HepG2 (cell line): Measurements from ENCODE around the gene CRISPLD2. TPM values are rescaled to one million over a fixed set of nuclear protein-coding genes. Genes with fewer than 3 reads are reported as not detected.

Experiments
- ATAC-seq: fragments of 200-7000 bp; cut with Tn5 transposase; 3 replicates; pipeline ENCODE4 v1.9.1; 2020; ENCODE audit warnings: mild to moderate bottlenecking, moderate library complexity
- BruUV-seq: library from RNA; stranded (reverse); fragments of 400-500 nt; replicated peaks from 2 replicates; lab custom pipeline; 2021; lab: Mats Ljungman, UMichigan
- CTCF ChIA-PET: fragments of 300-600 bp; formaldehyde crosslinking; extraction: SDS; loops from one replicate; lab custom pipeline; 2021; ENCODE audit warnings: low total read pairs, inconsistent platforms, low intra/inter-chr PET ratio; lab: Yijun Ruan, JAX
- POLR2A ChIA-PET: fragments of 350-600 bp; sonication (Branson Sonifier 250); formaldehyde crosslinking; loops from one replicate; lab custom pipeline; 2020; ENCODE audit warnings: antibody characterized with exemption, inconsistent platforms; lab: Yijun Ruan, JAX
- DNase-seq: peaks from one replicate; pipeline ENCODE4 v3.0.0-alpha.2; 2015; ENCODE audit warnings: low spot score
- FAIRE-seq: peaks from 3 replicates; lab custom pipeline; 2011; peaks lifted over from hg19 to GRCh38; lab: Jason Lieb, UNC
- H2AFZ ChIP-seq: one replicate; pipeline ENCODE4 v1.6.1; 2011; ENCODE audit warnings: low read length, inconsistent platforms
- H3K27ac ChIP-seq: fragments of 300-600 bp; 3 replicates; pipeline ENCODE4 v1.8.0; 2011; ENCODE audit warnings: mixed run types, mild to moderate bottlenecking, mixed read lengths, low read length, inconsistent platforms; ENCODE audit not compliant: insufficient read depth; ENCODE audit errors: extremely low read length
- H3K27me3 ChIP-seq, 2 experiments: fragments of 200-600 bp in 1 of 2; 2 replicates in 1 of 2; 3 replicates in 1 of 2; pipeline versions ENCODE4 v1.6.0 to v1.8.0; 2011; ENCODE audit warnings: low read length in 2 of 2, mild to moderate bottlenecking in 2 of 2, moderate library complexity in 2 of 2, inconsistent platforms in 1 of 2; ENCODE audit not compliant: insufficient read depth in 2 of 2, control insufficient read depth in 1 of 2
- H3K36me3 ChIP-seq, 2 experiments: fragments of 200-600 bp in 1 of 2; replicated peaks in 1 of 2; 2 replicates in 1 of 2; 3 replicates in 1 of 2; pipeline versions ENCODE4 v1.5.1 to v1.8.0; 2011; ENCODE audit warnings: low read length in 2 of 2, inconsistent platforms in 1 of 2; ENCODE audit not compliant: insufficient read depth in 2 of 2, control insufficient read depth in 1 of 2
- H3K4me1 ChIP-seq: 2 replicates; pipeline ENCODE4 v1.5.1; 2012; ENCODE audit warnings: low read length, inconsistent platforms; ENCODE audit not compliant: insufficient read depth
- H3K4me2 ChIP-seq: 2 replicates; pipeline ENCODE4 v1.6.0; 2011; ENCODE audit warnings: low read depth, low read length, inconsistent platforms
- H3K4me3 ChIP-seq, 3 experiments: fragments of 200-600 bp in 1 of 3; sonication (generic), shearing (Covaris generic) in 1 of 3; replicated peaks in 1 of 3; 2 replicates each; pipeline ENCODE4 v1.5.1; 2011 to 2016; ENCODE audit warnings: low read length in 3 of 3, inconsistent platforms in 2 of 3, low read depth in 2 of 3, mild to moderate bottlenecking in 2 of 3, control low read depth in 1 of 3, mixed read lengths in 1 of 3; ENCODE audit not compliant: insufficient read depth in 1 of 3
- H3K79me2 ChIP-seq: one replicate; pipeline ENCODE4 v1.6.1; 2011; ENCODE audit warnings: low read length, inconsistent platforms; ENCODE audit not compliant: insufficient read depth
- H3K9ac ChIP-seq: 2 replicates; pipeline ENCODE4 v1.6.0; 2011; ENCODE audit warnings: mild to moderate bottlenecking, low read depth, low read length, inconsistent platforms; ENCODE audit not compliant: insufficient read depth
- H3K9me3 ChIP-seq: 2 replicates; pipeline ENCODE4 v1.5.1; 2012; ENCODE audit warnings: mild to moderate bottlenecking, low read length
- H4K20me1 ChIP-seq: 2 replicates; pipeline ENCODE4 v1.6.0; 2011; ENCODE audit warnings: inconsistent platforms, mild to moderate bottlenecking, low read length, moderate library complexity; ENCODE audit not compliant: insufficient read depth
- CCAR2 ChIP-seq: fragments of 200-400 bp; formaldehyde crosslinking; optimal IDR thresholded peaks from 2 replicates; pipeline ENCODE3; 2018; ENCODE audit warnings: low read depth, mild to moderate bottlenecking, low read length, moderate library complexity
- CENPT ChIP-seq: sonication (generic); formaldehyde crosslinking; IDR thresholded peaks from 2 replicates; pipeline ENCODE4 v1.8.0; 2022; ENCODE audit warnings: low read depth, mild to moderate bottlenecking, moderate library complexity, missing genetic modification reagents
- GFI1 ChIP-seq: sonication (generic); formaldehyde crosslinking; IDR thresholded peaks from 2 replicates; pipeline ENCODE4 v1.5.0; 2020; ENCODE audit warnings: missing genetic modification reagents, mild to moderate bottlenecking, borderline replicate concordance
- KDM1A ChIP-seq: IDR thresholded peaks from 2 replicates; pipeline ENCODE4 v1.6.1; 2016; ENCODE audit warnings: missing compliant biosample characterization
- MAZ ChIP-seq, 2 experiments: sonication (generic) in 1 of 2; formaldehyde crosslinking in 1 of 2; IDR thresholded peaks; 2 replicates each; pipeline versions ENCODE4 v1.5.0 to v1.6.1; 2012 to 2020; ENCODE audit warnings: low read depth in 2 of 2, mild to moderate bottlenecking in 2 of 2, borderline replicate concordance in 1 of 2, improper control_type of control experiment in 1 of 2, low read length in 1 of 2, missing genetic modification reagents in 1 of 2, moderate library complexity in 1 of 2
- TOE1 ChIP-seq: sonication (generic); formaldehyde crosslinking; IDR thresholded peaks from 2 replicates; pipeline ENCODE4 v1.4.0; 2020; ENCODE audit warnings: mild to moderate bottlenecking, missing genetic modification reagents
- ZFP41 ChIP-seq: sonication (generic); formaldehyde crosslinking; IDR thresholded peaks from 2 replicates; pipeline ENCODE4 v1.4.0; 2020; ENCODE audit warnings: mild to moderate bottlenecking, missing genetic modification reagents, borderline replicate concordance
- ZMAT5 ChIP-seq: sonication (generic); formaldehyde crosslinking; IDR thresholded peaks from 2 replicates; pipeline ENCODE4 v1.5.0; 2020; ENCODE audit warnings: mild to moderate bottlenecking, low read depth, missing genetic modification reagents, borderline replicate concordance
- ZNF101 ChIP-seq: sonication (generic); formaldehyde crosslinking; IDR thresholded peaks from 2 replicates; pipeline ENCODE4 v1.4.0; 2020; ENCODE audit warnings: mild to moderate bottlenecking, low read depth, missing genetic modification reagents, borderline replicate concordance
- ZNF205 ChIP-seq: IDR thresholded peaks from 2 replicates; pipeline ENCODE4 v1.6.1; 2018; ENCODE audit warnings: missing biosample characterization, missing genetic modification reagents
- WGBS: methylation state at CpG from one replicate; pipeline ENCODE4 v1.1.6; 2017; ENCODE audit warnings: low lambda C conversion rate; 5-methylcytosine and 5-hydroxymethylcytosine counted together
- in situ Hi-C: cut with HindIII; loops from 2 replicates; pipeline ENCODE4 v1.10.0; 2017; ENCODE audit warnings: low pct_unique_long_range_greater_than_20kb; ENCODE audit not compliant: extremely low pct_ligation_motif_present
- intact Hi-C: fragments of 100-400 bp; cut with micrococcal nuclease; formaldehyde crosslinking; loops from one replicate; pipeline ENCODE4 v1.10.0; 2022; ENCODE audit not compliant: unreplicated experiment
- polyA plus RNA-seq, 8 experiments: library from polyadenylated mRNA; depleted of rRNA in 3 of 8; stranded (reverse) in 7 of 8; unstranded in 1 of 8; fragments of >200 nt; fragmentation: Illumina TruSeq in 4 of 8; extraction: Trizol in 4 of 8; gene quantifications; 2 replicates each; pipeline versions ENCODE4 v1.2.1 to v1.2.3, GENCODE V29; 2011 to 2016; ENCODE audit warnings: low read depth in 4 of 8, missing spikeins in 1 of 8, mixed read lengths in 1 of 8; ENCODE audit not compliant: insufficient read depth in 1 of 8
- total RNA-seq, 5 experiments: library from RNA; depleted of rRNA; stranded (reverse); fragments of >200 nt; fragmentation: Illumina TruSeq; extraction: Trizol; gene quantifications; 2 replicates each; pipeline ENCODE4 v1.2.3, GENCODE V29; 2016; ENCODE audit warnings: low read depth in 1 of 5
- TF ChIP-seq, protein P1 (sequence below): sonication (generic); formaldehyde crosslinking; IDR thresholded peaks from 2 replicates; pipeline ENCODE4 v1.4.0; 2020; ENCODE audit warnings: missing genetic modification reagents, borderline replicate concordance
- TF ChIP-seq, protein P2 (sequence below): sonication (generic); formaldehyde crosslinking; IDR thresholded peaks from 2 replicates; pipeline ENCODE4 v1.9.0; 2021; ENCODE audit warnings: missing genetic modification reagents, mild to moderate bottlenecking, borderline replicate concordance
- TF ChIP-seq, protein P3 (sequence below): sonication (generic); formaldehyde crosslinking; IDR thresholded peaks from 2 replicates; pipeline ENCODE4 v1.8.1; 2023; ENCODE audit warnings: mild to moderate bottlenecking, inconsistent platforms, moderate library complexity, missing genetic modification reagents, borderline replicate concordance

The CRISPLD2 gene
- total and polyA plus RNA-seq, 2 of the 13 experiments (the other 11 are each of a cell fraction or from before 2014, with no cell fraction given) = 0.04 to 0.31 TPM

DNA sequence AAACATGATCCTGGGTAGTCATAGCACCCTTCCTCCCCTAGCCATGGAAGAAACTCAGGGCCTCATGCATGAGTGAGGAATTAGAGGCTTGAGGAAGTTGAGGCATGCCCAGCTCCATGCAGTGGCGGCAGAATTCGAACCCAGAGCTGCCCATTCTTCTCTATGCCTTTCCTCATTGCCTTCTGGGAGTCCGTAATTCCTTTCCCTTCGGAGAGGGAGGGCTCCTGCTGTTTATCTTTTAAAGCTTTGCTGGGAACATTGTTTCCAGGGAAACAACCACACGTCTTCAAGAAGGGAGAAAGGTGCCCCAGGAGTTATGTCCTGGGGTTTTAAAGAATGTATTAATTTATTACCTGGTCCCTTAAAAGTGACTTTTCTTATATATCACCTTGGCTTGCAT is 8.5 kb downstream of the CRISPLD2 start:
- FAIRE-seq (no peak), ATAC-seq (no peak), DNase-seq (no peak)
- no peak overlapping the region for H3K4me2 ChIP-seq
- no peak overlapping the region for H3K9ac ChIP-seq
- H3K27me3 ChIP-seq = peaks cover 13 to 76% of the 10 kb centered on the region in 2 experiments
- no peak overlapping the region for H2AFZ ChIP-seq
- peaks cover 16% of the 10 kb centered on the region; the same call in 1 of the 2 replicates for H3K4me1 ChIP-seq
- intact Hi-C loops (no loop called here), in situ Hi-C loops (no loop called here)
- H3K4me3 ChIP-seq = no peak overlapping the region
- no TSS peak for BruUV-seq
- H4K20me1 ChIP-seq = no peaks in the 10 kb centered on the region
- H3K27ac ChIP-seq = no peak overlapping the region
- TF ChIP-seq GFI1 (CRISPR knock-in tag) (no peak), ZNF101 (CRISPR knock-in tag) (no peak), ZFP41 (CRISPR knock-in tag) (no peak), TOE1 (CRISPR knock-in tag) (no peak), ZMAT5 (no peak), CENPT (CRISPR knock-in tag) (no peak), ZNF205 (CRISPR knock-in tag) (no peak), CCAR2 (no peak), KDM1A (CRISPR knock-in tag) (no peak), MAZ (IDR thresholded peaks at IDR 0.05; ENCODE audit: borderline replicate concordance, low read depth, low read length) (no peak), MAZ (CRISPR knock-in tag; IDR thresholded peaks at IDR 0.05; ENCODE audit: low read depth) (no peak)
- TF ChIP-seq, protein P1, sequence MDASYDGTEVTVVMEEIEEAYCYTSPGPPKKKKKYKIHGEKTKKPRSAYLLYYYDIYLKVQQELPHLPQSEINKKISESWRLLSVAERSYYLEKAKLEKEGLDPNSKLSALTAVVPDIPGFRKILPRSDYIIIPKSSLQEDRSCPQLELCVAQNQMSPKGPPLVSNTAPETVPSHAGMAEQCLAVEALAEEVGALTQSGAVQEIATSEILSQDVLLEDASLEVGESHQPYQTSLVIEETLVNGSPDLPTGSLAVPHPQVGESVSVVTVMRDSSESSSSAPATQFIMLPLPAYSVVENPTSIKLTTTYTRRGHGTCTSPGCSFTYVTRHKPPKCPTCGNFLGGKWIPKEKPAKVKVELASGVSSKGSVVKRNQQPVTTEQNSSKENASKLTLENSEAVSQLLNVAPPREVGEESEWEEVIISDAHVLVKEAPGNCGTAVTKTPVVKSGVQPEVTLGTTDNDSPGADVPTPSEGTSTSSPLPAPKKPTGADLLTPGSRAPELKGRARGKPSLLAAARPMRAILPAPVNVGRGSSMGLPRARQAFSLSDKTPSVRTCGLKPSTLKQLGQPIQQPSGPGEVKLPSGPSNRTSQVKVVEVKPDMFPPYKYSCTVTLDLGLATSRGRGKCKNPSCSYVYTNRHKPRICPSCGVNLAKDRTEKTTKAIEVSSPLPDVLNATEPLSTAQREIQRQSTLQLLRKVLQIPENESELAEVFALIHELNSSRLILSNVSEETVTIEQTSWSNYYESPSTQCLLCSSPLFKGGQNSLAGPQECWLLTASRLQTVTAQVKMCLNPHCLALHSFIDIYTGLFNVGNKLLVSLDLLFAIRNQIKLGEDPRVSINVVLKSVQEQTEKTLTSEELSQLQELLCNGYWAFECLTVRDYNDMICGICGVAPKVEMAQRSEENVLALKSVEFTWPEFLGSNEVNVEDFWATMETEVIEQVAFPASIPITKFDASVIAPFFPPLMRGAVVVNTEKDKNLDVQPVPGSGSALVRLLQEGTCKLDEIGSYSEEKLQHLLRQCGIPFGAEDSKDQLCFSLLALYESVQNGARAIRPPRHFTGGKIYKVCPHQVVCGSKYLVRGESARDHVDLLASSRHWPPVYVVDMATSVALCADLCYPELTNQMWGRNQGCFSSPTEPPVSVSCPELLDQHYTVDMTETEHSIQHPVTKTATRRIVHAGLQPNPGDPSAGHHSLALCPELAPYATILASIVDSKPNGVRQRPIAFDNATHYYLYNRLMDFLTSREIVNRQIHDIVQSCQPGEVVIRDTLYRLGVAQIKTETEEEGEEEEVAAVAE (CRISPR knock-in tag) = no peak
- TF ChIP-seq, protein P2, sequence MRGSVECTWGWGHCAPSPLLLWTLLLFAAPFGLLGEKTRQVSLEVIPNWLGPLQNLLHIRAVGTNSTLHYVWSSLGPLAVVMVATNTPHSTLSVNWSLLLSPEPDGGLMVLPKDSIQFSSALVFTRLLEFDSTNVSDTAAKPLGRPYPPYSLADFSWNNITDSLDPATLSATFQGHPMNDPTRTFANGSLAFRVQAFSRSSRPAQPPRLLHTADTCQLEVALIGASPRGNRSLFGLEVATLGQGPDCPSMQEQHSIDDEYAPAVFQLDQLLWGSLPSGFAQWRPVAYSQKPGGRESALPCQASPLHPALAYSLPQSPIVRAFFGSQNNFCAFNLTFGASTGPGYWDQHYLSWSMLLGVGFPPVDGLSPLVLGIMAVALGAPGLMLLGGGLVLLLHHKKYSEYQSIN = no peak
- TF ChIP-seq, protein P3, sequence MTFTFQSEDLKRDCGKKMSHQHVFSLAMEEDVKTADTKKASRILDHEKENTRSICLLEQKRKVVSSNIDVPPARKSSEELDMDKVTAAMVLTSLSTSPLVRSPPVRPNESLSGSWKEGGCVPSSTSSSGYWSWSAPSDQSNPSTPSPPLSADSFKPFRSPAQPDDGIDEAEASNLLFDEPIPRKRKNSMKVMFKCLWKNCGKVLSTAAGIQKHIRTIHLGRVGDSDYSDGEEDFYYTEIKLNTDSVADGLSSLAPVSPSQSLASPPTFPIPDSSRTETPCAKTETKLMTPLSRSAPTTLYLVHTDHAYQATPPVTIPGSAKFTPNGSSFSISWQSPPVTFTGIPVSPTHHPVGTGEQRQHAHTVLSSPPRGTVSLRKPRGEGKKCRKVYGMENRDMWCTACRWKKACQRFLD (CRISPR knock-in tag) = no peak
- POLR2A ChIA-PET = no interaction called here
- CTCF ChIA-PET = no interaction called here
- no peaks in the 10 kb centered on the region for H3K9me3 ChIP-seq
- H3K79me2 ChIP-seq = no peaks in the 10 kb centered on the region
- H3K36me3 ChIP-seq = no peaks in the 10 kb centered on the region
- WGBS = 60% methylated on average over 5 of the region's 5 CpGs
